Measurements from ENCODE around the gene ELMO1. TPM values are rescaled to one million over a fixed set of nuclear protein-coding genes. Genes with fewer than 3 reads are reported as not detected.

Gene ELMO1
- total and polyA plus RNA-seq, 2 experiments from 2014 or later, result 9.6 to 10.8 TPM

- DNase-seq (ENCODE audit: low read depth in 1 of 2, low spot score in 1 of 2), result peak in 1 of 2 donors; percentile 25
- TF ChIP-seq CTCF (IDR thresholded peaks at IDR 0.05; ENCODE audit: low read depth, low read length), result no peak
- Histone ChIP-seq H3K9me3 (ENCODE audit: low read depth) (no peaks in the 10 kb centered on the region), H3K4me1 (ENCODE audit: low read depth) (peaks cover 17% of the 10 kb centered on the region), H3K4me3 (no peak overlapping the region), H3K27me3 (no peaks in the 10 kb centered on the region), H3K27ac (no peak overlapping the region), H3K36me3 (no peaks in the 10 kb centered on the region)
These were observed 31.7 kb upstream of the ELMO1 start for GRCh38 chr7:37480041-37481031.

GRCh38 chr7:37476881-37477450 is 28.3 kb upstream of the ELMO1 start:
- H3K36me3 ChIP-seq, result no peaks in the 10 kb centered on the region
- H3K4me3 ChIP-seq, result no peak overlapping the region
- TF ChIP-seq CTCF (IDR thresholded peaks at IDR 0.05; ENCODE audit: low read depth, low read length), result no peak
- no peak overlapping the region for H3K27ac ChIP-seq
- peaks cover 7% of the 10 kb centered on the region for H3K4me1 ChIP-seq (ENCODE audit: low read depth)
- no peaks in the 10 kb centered on the region for H3K9me3 ChIP-seq (ENCODE audit: low read depth)
- DNase-seq (ENCODE audit: low read depth in 1 of 2, low spot score in 1 of 2), result no peak
- H3K27me3 ChIP-seq, result no peaks in the 10 kb centered on the region

- no peak for DNase-seq (ENCODE audit: low read depth in 1 of 2, low spot score in 1 of 2)
- no peaks in the 10 kb centered on the region for H3K9me3 ChIP-seq (ENCODE audit: low read depth)
- no peak overlapping the region for H3K27ac ChIP-seq
- no peak for TF ChIP-seq CTCF (IDR thresholded peaks at IDR 0.05; ENCODE audit: low read depth, low read length)
- no peaks in the 10 kb centered on the region for H3K27me3 ChIP-seq
- no peak overlapping the region for H3K4me3 ChIP-seq
- peaks cover 2% of the 10 kb centered on the region for H3K4me1 ChIP-seq (ENCODE audit: low read depth)
- no peaks in the 10 kb centered on the region for H3K36me3 ChIP-seq
These were observed 27.8 kb upstream of the ELMO1 start for GRCh38 chr7:37476428-37476827.

GRCh38 chr7:37475646-37476045 is 27.0 kb upstream of the ELMO1 start:
- H3K4me3 ChIP-seq, result no peak overlapping the region
- no peak for DNase-seq (ENCODE audit: low read depth in 1 of 2, low spot score in 1 of 2)
- TF ChIP-seq CTCF (IDR thresholded peaks at IDR 0.05; ENCODE audit: low read depth, low read length), result no peak
- H3K4me1 ChIP-seq (ENCODE audit: low read depth), result no peaks in the 10 kb centered on the region
- H3K27ac ChIP-seq, result no peak overlapping the region
- H3K27me3 ChIP-seq, result no peaks in the 10 kb centered on the region
- H3K9me3 ChIP-seq (ENCODE audit: low read depth), result no peaks in the 10 kb centered on the region
- no peaks in the 10 kb centered on the region for H3K36me3 ChIP-seq

GRCh38 chr7:37471619-37472018 is 23.0 kb upstream of the ELMO1 start:
- Histone ChIP-seq H3K27me3 (no peaks in the 10 kb centered on the region), H3K9me3 (ENCODE audit: low read depth) (no peaks in the 10 kb centered on the region), H3K36me3 (no peaks in the 10 kb centered on the region), H3K4me1 (ENCODE audit: low read depth) (no peaks in the 10 kb centered on the region), H3K27ac (no peak overlapping the region), H3K4me3 (no peak overlapping the region)
- DNase-seq (ENCODE audit: low read depth in 1 of 2, low spot score in 1 of 2), result no peak
- no peak for TF ChIP-seq CTCF (IDR thresholded peaks at IDR 0.05; ENCODE audit: low read depth, low read length)
